Measurements from ENCODE around the gene MBD3L3.
"Not testable (repeated sequence)": the region's sequence is repeated elsewhere in the genome, so short reads cannot be mapped to it uniquely, and the experiment has no call there.

Gene MBD3L3

GRCh38 chr19:7058576-7058975 lies at the start of gene MBD3L3:
TSS of gene MBD3L3 (minus strand) at chr19:7058676. CDS start at chr19:7058605, 71 bp downstream.
- DNase-seq: not testable (repeated sequence)

GRCh38 chr19:7106711-7107657 lies 48.5 kb upstream of the MBD3L3 start:
- no peak for DNase-seq

GRCh38 chr19:7104747-7105447 lies 46.4 kb upstream of the MBD3L3 start:
- DNase-seq: no peak

GRCh38 chr19:7101498-7102253 lies 43.2 kb upstream of the MBD3L3 start:
- DNase-seq: no peak

- no peak for DNase-seq
Observed at GRCh38 chr19:7099597-7099921, 41.1 kb upstream of the MBD3L3 start.

- DNase-seq: peak; percentile 91
Observed at GRCh38 chr19:7098701-7099596, 40.5 kb upstream of the MBD3L3 start.

- DNase-seq: no peak
Observed at GRCh38 chr19:7098096-7098495, 39.6 kb upstream of the MBD3L3 start.

- no peak for DNase-seq
Observed at GRCh38 chr19:7088999-7089398, 30.5 kb upstream of the MBD3L3 start.

GRCh38 chr19:7083076-7083956 lies 24.8 kb upstream of the MBD3L3 start:
- DNase-seq: peak; percentile 41

GRCh38 chr19:7078008-7078407 lies 19.5 kb upstream of the MBD3L3 start:
- DNase-seq: no peak

- no peak for DNase-seq
Observed at GRCh38 chr19:7076151-7076550, 17.7 kb upstream of the MBD3L3 start.

- no peak for DNase-seq
Observed at GRCh38 chr19:7074705-7075282, 16.3 kb upstream of the MBD3L3 start.

- DNase-seq: no peak
Observed at GRCh38 chr19:7072541-7072940, 14.1 kb upstream of the MBD3L3 start.

- no peak for DNase-seq
Observed at GRCh38 chr19:7069904-7070226, 11.4 kb upstream of the MBD3L3 start.

GRCh38 chr19:7069042-7069903 lies 10.8 kb upstream of the MBD3L3 start, which contains the start of gene ZNF557:
TSS of gene ZNF557 (plus strand) at chr19:7069703. CDS start at chr19:7075075, 5,372 bp downstream.
- peak; percentile 94 for DNase-seq

- DNase-seq: no peak
Observed at GRCh38 chr19:7068599-7068998, 10.1 kb upstream of the MBD3L3 start.

- DNase-seq: no peak
Observed at GRCh38 chr19:7067716-7068115, 9.2 kb upstream of the MBD3L3 start.

- DNase-seq: not testable (repeated sequence)
Observed at GRCh38 chr19:7067122-7067521, 8.6 kb upstream of the MBD3L3 start.

- no peak for DNase-seq
Observed at GRCh38 chr19:7063764-7064418, 5.4 kb upstream of the MBD3L3 start.
